Measurements from ENCODE around the gene TMEM163.

Gene TMEM163

GRCh38 chr2:134417968-134418582, 300.7 kb downstream of the TMEM163 start:
- DNase-seq (ENCODE audit: low read depth) = no peak
- TF ChIP-seq CTCF (IDR thresholded peaks at IDR 0.05; ENCODE audit: low read depth, low read length) = no peak
- no peak for TF ChIP-seq POLR2A (IDR thresholded peaks at IDR 0.05; ENCODE audit: extremely low read depth, insufficient read length)
- no peak for TF ChIP-seq MAX (IDR thresholded peaks at IDR 0.05; ENCODE audit: low read depth, low read length)
- TF ChIP-seq MYC (IDR thresholded peaks at IDR 0.05; ENCODE audit: low read depth, low read length) = no peak
- H3K4me3 ChIP-seq (ENCODE audit: low read depth, low read length) = no peak overlapping the region

GRCh38 chr2:134416637-134417036, 302.2 kb downstream of the TMEM163 start:
- no peak for DNase-seq (ENCODE audit: low read depth)
- no peak for TF ChIP-seq CTCF (IDR thresholded peaks at IDR 0.05; ENCODE audit: low read depth, low read length)
- TF ChIP-seq MAX (IDR thresholded peaks at IDR 0.05; ENCODE audit: low read depth, low read length) = no peak
- no peak for TF ChIP-seq MYC (IDR thresholded peaks at IDR 0.05; ENCODE audit: low read depth, low read length)
- no peak for TF ChIP-seq POLR2A (IDR thresholded peaks at IDR 0.05; ENCODE audit: extremely low read depth, insufficient read length)
- no peak overlapping the region for H3K4me3 ChIP-seq (ENCODE audit: low read depth, low read length)

GRCh38 chr2:134416018-134416417, 302.8 kb downstream of the TMEM163 start:
- TF ChIP-seq MAX (IDR thresholded peaks at IDR 0.05; ENCODE audit: low read depth, low read length) (no peak), MYC (IDR thresholded peaks at IDR 0.05; ENCODE audit: low read depth, low read length) (no peak), POLR2A (IDR thresholded peaks at IDR 0.05; ENCODE audit: extremely low read depth, insufficient read length) (no peak), CTCF (IDR thresholded peaks at IDR 0.05; ENCODE audit: low read depth, low read length) (no peak)
- no peak overlapping the region for H3K4me3 ChIP-seq (ENCODE audit: low read depth, low read length)
- no peak for DNase-seq (ENCODE audit: low read depth)

- TF ChIP-seq POLR2A (IDR thresholded peaks at IDR 0.05; ENCODE audit: extremely low read depth, insufficient read length) (no peak), MYC (IDR thresholded peaks at IDR 0.05; ENCODE audit: low read depth, low read length) (no peak), MAX (IDR thresholded peaks at IDR 0.05; ENCODE audit: low read depth, low read length) (no peak), CTCF (IDR thresholded peaks at IDR 0.05; ENCODE audit: low read depth, low read length) (no peak)
- no peak overlapping the region for H3K4me3 ChIP-seq (ENCODE audit: low read depth, low read length)
- DNase-seq (ENCODE audit: low read depth) = no peak
Measured at GRCh38 chr2:134413912-134414311, 304.9 kb downstream of the TMEM163 start.

- TF ChIP-seq POLR2A (IDR thresholded peaks at IDR 0.05; ENCODE audit: extremely low read depth, insufficient read length) (no peak), MYC (IDR thresholded peaks at IDR 0.05; ENCODE audit: low read depth, low read length) (no peak), CTCF (IDR thresholded peaks at IDR 0.05; ENCODE audit: low read depth, low read length) (no peak), MAX (IDR thresholded peaks at IDR 0.05; ENCODE audit: low read depth, low read length) (no peak)
- H3K4me3 ChIP-seq (ENCODE audit: low read depth, low read length) = no peak overlapping the region
- DNase-seq (ENCODE audit: low read depth) = no peak
Measured at GRCh38 chr2:134413430-134413829, 305.4 kb downstream of the TMEM163 start.

All from NB4 (cell line).